KMS-11 (cell line): ENCODE data around the gene BICRA.

Source experiments
- H2AFZ ChIP-seq: fragments of 200-600 bp; sonication (generic); 2 replicates; pipeline ENCODE4 v1.6.1; 2016; ENCODE audit warnings: antibody characterized with exemption, mixed run types, low read depth
- H3K27ac ChIP-seq: fragments of 200-600 bp; sonication (generic); 2 replicates; pipeline ENCODE4 v1.6.1; 2016; ENCODE audit warnings: mild to moderate bottlenecking, mixed run types
- H3K27me3 ChIP-seq: fragments of 200-600 bp; sonication (generic); 2 replicates; pipeline ENCODE4 v1.6.1; 2017; ENCODE audit warnings: mild to moderate bottlenecking, low read depth, mixed run types, moderate library complexity; ENCODE audit not compliant: insufficient read depth
- H3K36me3 ChIP-seq: fragments of 200-600 bp; sonication (generic); 2 replicates; pipeline ENCODE4 v1.6.1; 2017; ENCODE audit warnings: mild to moderate bottlenecking, mixed run types; ENCODE audit not compliant: insufficient read depth
- H3K4me1 ChIP-seq: fragments of 200-600 bp; sonication (generic); 2 replicates; pipeline ENCODE4 v1.6.1; 2016; ENCODE audit warnings: mild to moderate bottlenecking, low read depth, mixed run types; ENCODE audit not compliant: poor library complexity, severe bottlenecking
- H3K4me2 ChIP-seq: fragments of 200-600 bp; sonication (generic); 2 replicates; pipeline ENCODE4 v1.7.0; 2016; ENCODE audit warnings: mild to moderate bottlenecking, mixed run types
- H3K4me3 ChIP-seq: fragments of 200-600 bp; sonication (generic); IDR thresholded peaks from 2 replicates; pipeline ENCODE4 v1.6.1; 2017; ENCODE audit warnings: low read depth, low read length, mixed read lengths; ENCODE audit not compliant: insufficient read depth
- H3K79me2 ChIP-seq: fragments of 200-600 bp; sonication (generic); 2 replicates; pipeline ENCODE4 v1.6.1; 2016; ENCODE audit warnings: low read depth, mixed run types; ENCODE audit not compliant: insufficient read depth
- H3K9ac ChIP-seq: fragments of 200-600 bp; sonication (generic); 2 replicates; pipeline ENCODE4 v1.6.1; 2016; ENCODE audit warnings: mild to moderate bottlenecking, mixed run types
- H4K20me1 ChIP-seq: fragments of 200-600 bp; sonication (generic); 2 replicates; pipeline ENCODE4 v1.6.1; 2016; ENCODE audit warnings: mild to moderate bottlenecking, mixed run types; ENCODE audit not compliant: insufficient read depth
- TF ChIP-seq, protein P1 (sequence below): fragments of 200-600 bp; sonication (generic); conservative IDR thresholded peaks from 2 replicates; pipeline ENCODE4 v1.6.1; 2017; ENCODE audit warnings: low read depth, mild to moderate bottlenecking, antibody characterized with exemption, low read length, moderate library complexity, mixed read lengths

BICRA gene

DNA sequence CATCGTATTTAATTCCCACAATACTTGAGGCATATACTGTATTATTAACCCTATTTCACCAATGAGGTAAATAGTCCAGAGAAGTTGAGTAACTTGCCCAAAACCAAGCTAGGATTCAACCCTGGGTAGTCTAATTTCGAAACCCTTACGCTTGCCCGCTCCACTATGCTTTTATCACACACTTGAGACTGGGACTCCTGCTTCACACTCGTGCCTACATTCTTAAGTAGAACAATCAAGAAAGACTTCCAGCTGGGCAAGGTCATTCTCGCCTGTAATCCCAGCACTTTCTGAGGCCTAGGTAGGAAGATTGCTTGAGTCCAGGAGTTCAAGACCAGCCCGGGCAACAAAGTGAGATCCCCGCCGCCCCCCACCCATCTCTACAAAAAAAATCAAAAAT is 39.6 kb upstream of the BICRA start:
- TF ChIP-seq, protein P1, sequence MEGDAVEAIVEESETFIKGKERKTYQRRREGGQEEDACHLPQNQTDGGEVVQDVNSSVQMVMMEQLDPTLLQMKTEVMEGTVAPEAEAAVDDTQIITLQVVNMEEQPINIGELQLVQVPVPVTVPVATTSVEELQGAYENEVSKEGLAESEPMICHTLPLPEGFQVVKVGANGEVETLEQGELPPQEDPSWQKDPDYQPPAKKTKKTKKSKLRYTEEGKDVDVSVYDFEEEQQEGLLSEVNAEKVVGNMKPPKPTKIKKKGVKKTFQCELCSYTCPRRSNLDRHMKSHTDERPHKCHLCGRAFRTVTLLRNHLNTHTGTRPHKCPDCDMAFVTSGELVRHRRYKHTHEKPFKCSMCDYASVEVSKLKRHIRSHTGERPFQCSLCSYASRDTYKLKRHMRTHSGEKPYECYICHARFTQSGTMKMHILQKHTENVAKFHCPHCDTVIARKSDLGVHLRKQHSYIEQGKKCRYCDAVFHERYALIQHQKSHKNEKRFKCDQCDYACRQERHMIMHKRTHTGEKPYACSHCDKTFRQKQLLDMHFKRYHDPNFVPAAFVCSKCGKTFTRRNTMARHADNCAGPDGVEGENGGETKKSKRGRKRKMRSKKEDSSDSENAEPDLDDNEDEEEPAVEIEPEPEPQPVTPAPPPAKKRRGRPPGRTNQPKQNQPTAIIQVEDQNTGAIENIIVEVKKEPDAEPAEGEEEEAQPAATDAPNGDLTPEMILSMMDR: no peak
- Histone ChIP-seq H3K27me3 (no peaks in the 10 kb centered on the region; the same call in 1 of the 2 replicates), H3K36me3 (no peaks in the 10 kb centered on the region), H3K9ac (no peak overlapping the region), H3K79me2 (no peaks in the 10 kb centered on the region), H3K4me1 (no peaks in the 10 kb centered on the region), H4K20me1 (no peaks in the 10 kb centered on the region), H3K4me3 (no peak overlapping the region), H3K27ac (no peak overlapping the region), H2AFZ (no peak overlapping the region), H3K4me2 (no peak overlapping the region)

DNA sequence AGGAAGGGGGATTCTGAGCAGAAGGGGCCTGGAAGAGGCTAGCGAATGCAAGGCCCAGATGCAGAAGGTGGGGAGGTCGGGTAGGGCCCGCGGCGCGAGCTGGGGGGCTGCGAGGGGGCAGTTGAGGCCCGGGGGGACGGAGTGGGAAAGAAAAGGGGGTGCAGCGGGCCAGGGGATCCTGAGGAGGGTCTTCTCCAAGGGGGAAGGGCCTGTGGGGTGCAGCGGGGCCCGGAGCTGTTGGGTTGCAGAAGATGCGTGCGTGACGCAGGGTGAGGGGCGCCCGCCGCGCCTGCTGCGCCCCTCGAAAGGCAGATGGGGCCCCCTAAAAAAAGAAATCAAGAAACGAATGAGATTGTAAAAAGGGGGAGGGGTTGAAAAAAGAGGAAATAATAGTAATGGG is 36.3 kb upstream of the BICRA start:
- H3K4me3 ChIP-seq: no peak overlapping the region
- no peak overlapping the region for H3K4me2 ChIP-seq
- no peaks in the 10 kb centered on the region for H3K4me1 ChIP-seq
- no peak overlapping the region for H2AFZ ChIP-seq
- no peaks in the 10 kb centered on the region for H3K79me2 ChIP-seq
- H3K9ac ChIP-seq: no peak overlapping the region
- no peaks in the 10 kb centered on the region for H3K36me3 ChIP-seq
- H3K27ac ChIP-seq: no peak overlapping the region
- TF ChIP-seq, protein P1: no peak
- no peaks in the 10 kb centered on the region; the same call in 1 of the 2 replicates for H3K27me3 ChIP-seq
- H4K20me1 ChIP-seq: no peaks in the 10 kb centered on the region

- no peak within 1 kb of the TSS for H3K9ac ChIP-seq
- no peaks in the 10 kb centered on the region for H4K20me1 ChIP-seq
- H3K4me1 ChIP-seq: no peaks in the 10 kb centered on the region
- TF ChIP-seq, protein P1: no peak
- H3K4me2 ChIP-seq: no peak within 1 kb of the TSS
- H3K79me2 ChIP-seq: no peaks in the 10 kb centered on the region
- H3K36me3 ChIP-seq: no peaks in the 10 kb centered on the region
- no peak within 1 kb of the TSS for H3K27ac ChIP-seq
- no peak within 1 kb of the TSS for H2AFZ ChIP-seq
- H3K27me3 ChIP-seq: no peaks in the 10 kb centered on the region; the same call in 1 of the 2 replicates
- no peak within 1 kb of the TSS for H3K4me3 ChIP-seq
Measured at GRCh38 chr19:47573071-47574026, 35.6 kb upstream of the BICRA start, which contains the start of gene ZNF541. TSS of gene ZNF541 (minus strand) at chr19:47573148. CDS start at chr19:47555856, 17,292 bp downstream.

DNA sequence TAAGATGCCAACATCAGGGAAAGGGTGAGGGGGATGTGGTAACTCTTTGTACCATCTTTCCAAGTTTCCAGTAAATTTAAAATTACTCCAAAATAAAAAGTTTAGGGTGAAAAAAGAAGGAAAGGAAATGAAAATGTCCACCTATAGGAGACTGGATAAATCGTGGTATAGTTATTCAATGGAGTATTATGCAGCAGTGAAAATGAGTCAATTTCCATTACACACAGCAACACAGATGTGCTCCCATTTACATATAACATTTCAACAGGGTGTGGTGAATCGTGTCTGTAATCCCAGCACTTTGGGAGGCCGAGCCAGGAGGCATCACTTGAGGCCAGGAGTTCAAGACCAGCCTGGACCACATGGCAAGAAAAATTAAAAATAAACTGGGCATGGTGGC is 28.5 kb upstream of the BICRA start:
- Histone ChIP-seq H3K4me1 (peaks cover 4% of the 10 kb centered on the region), H3K27ac (no peak overlapping the region), H3K9ac (no peak overlapping the region), H4K20me1 (no peaks in the 10 kb centered on the region), H3K4me3 (no peak overlapping the region), H3K79me2 (no peaks in the 10 kb centered on the region), H3K36me3 (no peaks in the 10 kb centered on the region), H3K4me2 (no peak overlapping the region), H2AFZ (no peak overlapping the region), H3K27me3 (peaks cover 5% of the 10 kb centered on the region; the same call in 1 of the 2 replicates)
- TF ChIP-seq, protein P1: no peak
